HS-27A (cell line): ENCODE measurements around the gene PLAAT4.
"Not testable (repeated sequence)": the region's sequence is repeated elsewhere in the genome, so short reads cannot be mapped to it uniquely, and the experiment has no call there.

ENCODE experiments used
- DNase-seq: peaks from one replicate; pipeline ENCODE4 v3.0.0-alpha.2; 2012; ENCODE audit warnings: low read depth, missing footprints

The PLAAT4 gene

GRCh38 chr11:63547061-63547460, 10.5 kb downstream of the PLAAT4 start:
- no peak for DNase-seq

DNA sequence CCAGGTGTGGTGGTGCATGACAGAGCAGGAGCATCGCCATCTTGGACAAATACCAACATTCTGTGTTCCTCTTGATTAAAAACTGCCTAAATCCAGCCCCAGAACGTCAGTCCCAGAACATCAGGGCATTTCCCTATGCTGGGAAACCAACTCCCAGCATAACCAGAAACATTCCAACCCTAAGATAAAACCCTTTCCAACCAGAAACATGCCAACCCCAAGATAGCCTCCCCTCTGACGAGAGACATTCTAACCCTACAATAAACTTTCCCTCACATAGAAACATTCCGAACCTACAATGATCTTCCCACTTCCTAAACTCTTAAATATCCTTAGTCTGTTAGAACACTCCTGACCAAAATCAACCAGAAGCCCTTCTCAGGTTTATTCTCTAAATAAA, 11.6 kb downstream of the PLAAT4 start:
- DNase-seq: no peak

DNA sequence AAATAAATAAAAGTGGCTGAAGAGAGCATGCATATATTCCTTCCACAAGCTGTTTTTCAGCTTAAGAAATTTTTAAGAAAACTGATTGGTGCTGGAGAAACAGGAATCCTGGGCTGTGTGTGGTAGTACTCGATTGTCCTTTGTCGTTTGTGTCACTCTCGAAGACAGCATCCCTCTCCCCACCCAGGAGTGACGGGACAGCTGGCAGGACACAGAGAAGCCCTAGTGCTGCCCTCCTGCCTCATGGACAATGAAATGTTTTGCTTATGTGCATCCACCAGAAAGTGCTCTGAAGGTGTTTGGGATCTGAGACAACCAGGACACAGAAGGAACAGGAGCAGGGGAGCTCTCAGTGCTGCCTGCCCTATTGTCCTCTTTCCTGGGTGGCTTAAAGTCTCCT, 12.8 kb downstream of the PLAAT4 start:
- no peak for DNase-seq

GRCh38 chr11:63550156-63550700, 13.6 kb downstream of the PLAAT4 start:
- not testable (repeated sequence) for DNase-seq

GRCh38 chr11:63551091-63551888, 14.7 kb downstream of the PLAAT4 start:
- DNase-seq: no peak

- DNase-seq: no peak
These were observed 15.3 kb downstream of the PLAAT4 start for GRCh38 chr11:63551889-63552266.

GRCh38 chr11:63552921-63553320, 16.3 kb downstream of the PLAAT4 start:
- no peak for DNase-seq

- DNase-seq: no peak
These were observed 17.2 kb downstream of the PLAAT4 start for GRCh38 chr11:63553759-63554158.

DNA sequence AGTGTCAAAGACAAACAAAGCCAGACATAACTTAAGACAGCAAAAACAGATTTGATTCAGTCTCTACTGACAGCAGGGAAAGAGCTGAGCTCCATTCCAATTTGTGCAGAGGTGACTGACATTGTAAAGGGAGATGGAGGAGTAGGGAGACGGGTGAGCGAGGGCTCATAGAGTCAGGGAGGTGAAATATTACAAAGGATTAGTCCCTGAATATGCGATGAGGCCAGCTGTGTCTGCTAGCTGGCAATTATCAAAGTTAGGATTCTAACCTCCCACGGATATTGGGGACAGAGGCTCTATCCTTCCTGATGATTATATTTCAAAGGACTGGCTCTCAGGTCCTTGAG, 18.2 kb downstream of the PLAAT4 start:
- DNase-seq: no peak

GRCh38 chr11:63556404-63557013, 19.9 kb downstream of the PLAAT4 start:
- no peak for DNase-seq

DNA sequence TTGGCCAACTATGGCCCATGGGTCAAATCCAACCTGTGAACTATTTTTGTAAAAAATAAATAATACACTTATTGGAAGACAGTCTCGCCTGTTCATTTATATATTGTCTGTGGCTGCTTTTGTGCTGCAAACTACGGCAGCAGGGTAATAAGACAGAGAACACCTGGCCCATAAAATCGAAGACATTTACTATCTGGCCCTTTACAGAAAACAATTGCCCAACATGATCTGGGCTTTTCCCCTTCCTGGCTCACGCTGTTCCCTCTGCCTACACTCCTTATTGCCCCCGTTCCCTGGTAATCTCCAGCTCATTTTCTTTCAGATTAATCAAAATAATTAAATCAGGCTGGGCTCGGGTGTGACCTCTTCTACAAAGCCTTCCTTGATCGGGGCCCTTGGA, 21.0 kb downstream of the PLAAT4 start:
- no peak for DNase-seq

- no peak for DNase-seq
These were observed 22.0 kb downstream of the PLAAT4 start for GRCh38 chr11:63558459-63559157.

- peak; percentile 51 for DNase-seq
These were observed 24.0 kb downstream of the PLAAT4 start for GRCh38 chr11:63560506-63561180.

DNA sequence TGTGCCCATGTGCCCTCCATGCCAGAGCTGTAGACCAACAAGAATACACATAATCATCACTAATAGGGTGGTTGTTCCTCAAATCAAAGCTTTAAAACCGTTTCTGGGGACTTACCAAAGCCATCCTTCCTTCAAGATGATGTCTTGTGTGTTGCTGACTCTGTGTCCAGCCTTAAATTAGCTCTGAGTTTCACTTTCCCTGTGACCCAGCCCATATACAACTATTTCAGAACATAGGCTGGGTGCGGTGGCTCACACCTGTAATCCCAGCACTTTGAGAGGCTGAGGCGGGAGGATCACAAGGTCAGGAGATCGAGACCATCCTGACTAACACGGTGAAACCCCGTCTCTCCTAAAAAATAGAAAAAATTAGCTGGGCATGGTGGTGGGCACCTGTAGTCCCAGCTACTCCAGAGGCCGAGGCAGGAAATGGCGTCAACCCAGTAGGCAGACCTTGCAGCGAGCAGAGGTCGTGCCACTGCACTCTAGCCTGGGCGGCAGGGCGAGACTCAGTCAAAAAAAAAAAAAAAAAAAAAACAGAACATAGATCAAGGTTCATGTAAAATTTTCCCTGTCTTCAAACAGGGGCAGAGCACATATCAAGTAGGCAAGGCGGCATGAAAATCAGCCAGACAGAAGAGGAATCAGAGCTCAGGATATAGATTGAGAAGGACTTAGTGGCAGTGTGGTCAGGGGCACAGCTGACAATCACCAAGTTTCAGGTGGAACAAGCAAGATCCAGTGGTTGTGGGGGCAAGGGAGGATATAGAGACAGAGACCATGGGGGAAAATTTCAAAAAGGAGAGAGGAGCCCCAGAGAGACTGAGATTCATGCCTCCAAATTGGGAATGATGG, 26.8 kb downstream of the PLAAT4 start, which contains the start of gene PLAAT2:
PLAAT2 (minus strand) TSS at position 179 of the 855 bp plus-strand sequence; CDS start at position 124, 55 bp downstream.
- DNase-seq: no peak

- DNase-seq: no peak
These were observed 27.6 kb downstream of the PLAAT4 start for GRCh38 chr11:63564056-63564774.

DNA sequence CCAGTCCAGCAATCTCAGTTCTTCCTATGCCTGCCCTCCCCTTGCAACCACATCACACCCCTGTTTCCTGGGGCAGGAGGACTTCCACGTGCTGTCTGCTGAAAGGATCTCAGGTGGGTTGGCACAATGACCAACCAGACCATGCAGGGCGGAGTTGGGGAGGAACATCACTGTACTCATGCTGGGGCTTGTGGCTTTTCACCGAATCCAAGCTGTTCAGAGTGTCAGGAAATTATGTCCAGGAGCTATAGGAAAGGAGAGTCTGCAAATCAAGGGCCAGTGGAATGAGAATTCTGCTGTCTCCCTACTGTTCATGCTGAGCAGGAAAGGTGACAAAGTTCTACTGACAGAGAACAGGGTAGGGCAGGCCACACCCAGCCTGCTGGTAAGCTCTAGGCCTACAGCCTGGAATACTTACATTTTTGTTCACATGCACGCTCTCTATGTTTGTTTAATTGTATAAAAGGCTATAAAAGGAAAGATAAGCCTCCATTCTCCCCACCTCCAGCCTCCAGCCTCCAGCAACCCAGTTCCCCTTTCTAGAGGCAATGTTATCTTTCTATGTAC, 28.3 kb downstream of the PLAAT4 start:
- DNase-seq: peak; percentile 19

DNA sequence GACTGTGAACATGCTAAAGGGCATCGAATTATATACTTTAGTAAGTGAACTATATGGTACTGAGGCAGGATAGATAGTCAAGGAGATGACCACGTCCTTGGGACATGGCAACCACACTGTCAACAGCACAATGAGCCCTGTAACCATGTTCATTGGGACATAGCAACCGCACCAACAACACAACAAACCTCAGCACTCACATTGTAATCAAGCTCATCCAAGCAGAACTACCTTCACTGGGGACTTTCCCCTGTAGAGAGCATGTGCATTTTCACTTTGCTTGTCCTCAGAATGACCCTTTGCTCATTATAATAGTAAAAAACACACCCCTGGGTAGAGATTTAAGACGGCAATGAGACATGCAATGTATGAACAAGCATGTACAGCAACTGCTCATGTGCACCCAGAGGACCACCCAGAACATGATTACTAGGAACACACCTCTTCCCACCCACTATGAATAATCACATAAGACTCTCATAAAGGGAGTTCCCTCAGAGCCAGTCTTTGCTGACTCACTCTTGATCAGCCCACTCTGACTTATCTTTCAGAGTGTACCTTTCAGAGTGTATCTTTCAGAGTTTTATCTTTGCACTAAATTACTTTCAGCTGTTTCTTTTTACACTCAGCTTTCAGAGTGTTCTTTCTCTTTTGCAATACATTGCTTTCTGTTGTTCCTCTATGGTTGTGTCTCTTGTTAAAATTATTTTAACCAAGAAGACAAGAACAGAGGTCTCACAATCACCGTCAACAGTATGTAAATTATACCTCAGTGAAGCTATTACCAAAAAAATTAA, 30.6 kb downstream of the PLAAT4 start:
- DNase-seq: peak; percentile 76

DNA sequence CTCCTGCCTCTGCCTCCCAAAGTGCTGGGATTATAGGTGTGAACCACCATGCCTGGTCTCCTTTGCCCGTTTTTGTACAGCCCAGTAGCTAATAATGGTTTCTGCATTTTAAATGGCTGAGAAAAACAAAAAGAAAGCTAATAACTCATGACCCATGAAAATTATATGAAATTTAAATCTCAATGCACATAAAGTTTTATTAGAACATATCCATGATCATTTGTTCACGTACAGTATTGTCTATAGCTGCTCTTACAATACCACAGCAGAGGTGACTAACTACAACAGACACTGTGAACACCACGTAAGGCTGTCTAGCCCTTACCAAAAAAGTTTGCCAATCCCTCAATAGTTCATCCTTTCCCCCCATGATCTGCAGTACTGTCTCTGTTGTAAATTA, 33.0 kb downstream of the PLAAT4 start:
- DNase-seq: no peak

DNA sequence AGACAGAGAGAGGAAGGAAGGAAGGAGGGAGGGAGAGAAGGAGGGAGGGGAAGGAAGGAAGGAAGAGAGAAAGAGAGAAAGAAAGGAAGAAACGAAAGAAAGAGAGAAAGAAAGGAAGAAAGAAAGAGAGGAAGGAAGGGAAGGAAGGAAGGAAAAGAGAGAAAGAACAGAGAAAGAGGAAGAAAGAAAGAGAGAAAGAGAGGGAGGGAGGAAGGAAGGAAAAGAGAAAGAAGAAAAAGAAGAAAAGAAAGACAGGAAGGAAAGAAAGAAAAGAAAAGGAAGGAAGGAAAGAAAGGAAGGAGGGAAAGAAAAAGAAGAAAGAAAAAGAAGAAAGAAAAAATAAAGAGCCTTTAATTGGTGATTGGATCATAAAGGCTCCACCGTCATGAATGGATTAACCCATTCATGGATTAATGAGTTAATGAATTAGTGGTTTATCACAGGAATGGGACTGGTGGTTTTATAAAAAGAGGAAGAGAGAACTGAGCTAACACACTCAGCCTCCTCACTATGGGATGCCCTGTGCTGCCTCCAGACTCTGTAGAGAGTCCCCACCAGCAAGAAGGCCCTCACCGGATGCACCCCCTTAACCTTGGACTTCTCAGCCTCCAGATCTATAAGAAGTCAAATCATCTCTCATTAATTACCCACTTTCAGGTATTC, 35.5 kb downstream of the PLAAT4 start:
- no peak for DNase-seq
